HG03108 (cell line): ENCODE measurements around the gene HELZ2.

Experiments
- ATAC-seq: cut with Tn5 transposase; IDR thresholded peaks from one replicate; pipeline ENCODE4 v1.9.1; 2021; ENCODE audit warnings: moderate library complexity; ENCODE audit not compliant: unreplicated experiment

Gene HELZ2

GRCh38 chr20:63525185-63525584 lies 48.9 kb downstream of the HELZ2 start:
- no peak for ATAC-seq
